Measurements from ENCODE around the gene BACH2.

- TF ChIP-seq POLR2A (IDR thresholded peaks at IDR 0.05): no peak
- no peak for TF ChIP-seq CTCF (IDR thresholded peaks at IDR 0.05)
- no peak for TF ChIP-seq POLR2AphosphoS5 (IDR thresholded peaks at IDR 0.05)
Measured at GRCh38 chr6:90024633-90025032, 272.0 kb downstream of the BACH2 start.

All from upper lobe of left lung (tissue), 4 donors.